GM15510 (cell line): Measurements from ENCODE around the gene CCDC171.

Experiments
- POLR2A ChIP-seq: IDR thresholded peaks from 3 replicates; pipeline ENCODE4 v1.6.1; 2011; ENCODE audit warnings: borderline replicate concordance; ENCODE audit not compliant: insufficient read length; ENCODE audit errors: extremely low read depth

CCDC171 gene

GRCh38 chr9:15867334-15867733 lies 314.5 kb downstream of the CCDC171 start:
- TF ChIP-seq POLR2A = no peak

GRCh38 chr9:15867988-15868387 lies 315.1 kb downstream of the CCDC171 start:
- TF ChIP-seq POLR2A = no peak

GRCh38 chr9:15873573-15874177 lies 320.8 kb downstream of the CCDC171 start:
- no peak for TF ChIP-seq POLR2A

GRCh38 chr9:15882328-15882727 lies 329.5 kb downstream of the CCDC171 start:
- no peak for TF ChIP-seq POLR2A

- no peak for TF ChIP-seq POLR2A
These were observed 330.0 kb downstream of the CCDC171 start for GRCh38 chr9:15882883-15883282.

GRCh38 chr9:15885464-15885863 lies 332.6 kb downstream of the CCDC171 start:
- no peak for TF ChIP-seq POLR2A

- no peak for TF ChIP-seq POLR2A
These were observed 336.7 kb downstream of the CCDC171 start for GRCh38 chr9:15889555-15889954.

- TF ChIP-seq POLR2A = no peak
These were observed 348.7 kb downstream of the CCDC171 start for GRCh38 chr9:15901572-15901971.

GRCh38 chr9:15909297-15909696 lies 356.5 kb downstream of the CCDC171 start:
- no peak for TF ChIP-seq POLR2A

GRCh38 chr9:15915711-15916110 lies 362.9 kb downstream of the CCDC171 start:
- no peak for TF ChIP-seq POLR2A

GRCh38 chr9:15927161-15927560 lies 374.3 kb downstream of the CCDC171 start:
- TF ChIP-seq POLR2A = no peak

GRCh38 chr9:15935661-15936305 lies 382.9 kb downstream of the CCDC171 start:
- TF ChIP-seq POLR2A = no peak

GRCh38 chr9:15936306-15936921 lies 383.6 kb downstream of the CCDC171 start:
- no peak for TF ChIP-seq POLR2A

GRCh38 chr9:15942831-15943424 lies 390.1 kb downstream of the CCDC171 start:
- no peak for TF ChIP-seq POLR2A

- no peak for TF ChIP-seq POLR2A
These were observed 391.5 kb downstream of the CCDC171 start for GRCh38 chr9:15944341-15944740.

- TF ChIP-seq POLR2A = no peak
These were observed 406.8 kb downstream of the CCDC171 start for GRCh38 chr9:15959663-15960062.

GRCh38 chr9:15961217-15961616 lies 408.4 kb downstream of the CCDC171 start:
- no peak for TF ChIP-seq POLR2A

- no peak for TF ChIP-seq POLR2A
These were observed 412.5 kb downstream of the CCDC171 start for GRCh38 chr9:15965246-15965745.
